Upper lobe of left lung (tissue), 4 donors: Measurements from ENCODE around the gene TDRD7.

Source experiments
- EP300 ChIP-seq, 4 donors: sonication (generic); formaldehyde crosslinking; IDR thresholded peaks; one replicate each; pipeline ENCODE4 v1.5.1; 2017; ENCODE audit warnings: antibody characterized with exemption in 4 of 4, control low read depth in 2 of 4
- POLR2A ChIP-seq, 4 donors: fragments of 450-650 bp; IDR thresholded peaks; one replicate each; pipeline ENCODE4 v1.5.1; 2016 to 2017; ENCODE audit warnings: antibody characterized with exemption in 4 of 4, mild to moderate bottlenecking in 2 of 4
- POLR2AphosphoS5 ChIP-seq, 2 donors: sonication (generic); formaldehyde crosslinking; IDR thresholded peaks; one replicate each; pipeline ENCODE4 v1.5.1; 2017; ENCODE audit warnings: antibody characterized with exemption in 2 of 2
- TF ChIP-seq, protein P1 (sequence below), 6 experiments: fragments of 450-650 bp in 4 of 6; fragments of 200-600 bp in 2 of 6; sonication (generic) in 2 of 6; IDR thresholded peaks; one replicate each; pipeline ENCODE4 v1.5.1; 2016 to 2019; ENCODE audit warnings: antibody characterized with exemption in 6 of 6

DNA sequence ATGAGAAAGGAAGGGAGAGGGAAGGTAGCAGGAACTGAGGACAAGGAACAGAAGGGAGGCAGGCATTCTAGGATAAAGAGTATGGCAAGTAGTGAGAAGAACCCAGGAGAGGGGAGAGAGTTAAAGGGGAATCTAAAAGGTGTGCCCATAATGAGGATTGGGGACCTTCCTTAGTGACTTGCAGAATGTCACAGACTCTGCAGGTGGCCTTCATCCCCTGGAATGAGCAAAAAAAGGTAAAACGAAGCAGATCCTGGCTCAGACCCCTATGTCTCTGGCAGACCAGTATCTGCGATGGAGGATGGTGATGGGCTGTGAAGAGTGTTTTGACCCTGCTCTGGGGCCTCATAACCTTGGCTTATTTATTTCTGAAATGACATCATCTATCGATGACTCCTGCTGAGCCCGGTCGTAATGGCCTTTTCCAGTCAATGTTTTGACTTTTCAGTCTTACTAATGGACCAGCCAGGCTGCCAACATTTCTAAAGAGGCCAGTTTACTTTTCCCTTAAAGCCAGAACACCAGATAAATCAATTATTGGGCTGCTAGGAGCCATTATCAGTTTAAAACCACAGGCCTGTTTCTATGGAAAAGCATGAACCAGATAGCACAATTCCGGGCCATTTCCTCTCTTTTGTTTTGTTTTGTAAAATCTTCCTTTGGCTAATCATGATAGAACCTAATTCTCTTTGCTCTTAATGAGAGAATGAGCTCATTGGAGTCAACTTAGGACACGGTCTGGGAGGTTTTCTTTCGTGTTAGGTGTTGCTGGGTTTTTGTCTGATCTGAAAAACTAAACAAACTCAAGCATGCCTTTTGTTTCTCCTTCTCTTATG, 92.7 kb downstream of the TDRD7 start:
- TF ChIP-seq, protein P1, sequence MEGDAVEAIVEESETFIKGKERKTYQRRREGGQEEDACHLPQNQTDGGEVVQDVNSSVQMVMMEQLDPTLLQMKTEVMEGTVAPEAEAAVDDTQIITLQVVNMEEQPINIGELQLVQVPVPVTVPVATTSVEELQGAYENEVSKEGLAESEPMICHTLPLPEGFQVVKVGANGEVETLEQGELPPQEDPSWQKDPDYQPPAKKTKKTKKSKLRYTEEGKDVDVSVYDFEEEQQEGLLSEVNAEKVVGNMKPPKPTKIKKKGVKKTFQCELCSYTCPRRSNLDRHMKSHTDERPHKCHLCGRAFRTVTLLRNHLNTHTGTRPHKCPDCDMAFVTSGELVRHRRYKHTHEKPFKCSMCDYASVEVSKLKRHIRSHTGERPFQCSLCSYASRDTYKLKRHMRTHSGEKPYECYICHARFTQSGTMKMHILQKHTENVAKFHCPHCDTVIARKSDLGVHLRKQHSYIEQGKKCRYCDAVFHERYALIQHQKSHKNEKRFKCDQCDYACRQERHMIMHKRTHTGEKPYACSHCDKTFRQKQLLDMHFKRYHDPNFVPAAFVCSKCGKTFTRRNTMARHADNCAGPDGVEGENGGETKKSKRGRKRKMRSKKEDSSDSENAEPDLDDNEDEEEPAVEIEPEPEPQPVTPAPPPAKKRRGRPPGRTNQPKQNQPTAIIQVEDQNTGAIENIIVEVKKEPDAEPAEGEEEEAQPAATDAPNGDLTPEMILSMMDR (IDR thresholded peaks at IDR 0.05), result no peak
- TF ChIP-seq POLR2A (IDR thresholded peaks at IDR 0.05) (no peak), POLR2AphosphoS5 (IDR thresholded peaks at IDR 0.05) (no peak), EP300 (IDR thresholded peaks at IDR 0.05) (no peak)
